ENCODE measurements around the gene MAN1A2. TPM values are rescaled to one million over a fixed set of nuclear protein-coding genes. Genes with fewer than 3 reads are reported as not detected.
"Not testable (repeated sequence)": the region's sequence is repeated elsewhere in the genome, so short reads cannot be mapped to it uniquely, and the experiment has no call there.

MAN1A2 gene
- total RNA-seq, 1 donor from 2014 or later, result 32.8 TPM

DNA sequence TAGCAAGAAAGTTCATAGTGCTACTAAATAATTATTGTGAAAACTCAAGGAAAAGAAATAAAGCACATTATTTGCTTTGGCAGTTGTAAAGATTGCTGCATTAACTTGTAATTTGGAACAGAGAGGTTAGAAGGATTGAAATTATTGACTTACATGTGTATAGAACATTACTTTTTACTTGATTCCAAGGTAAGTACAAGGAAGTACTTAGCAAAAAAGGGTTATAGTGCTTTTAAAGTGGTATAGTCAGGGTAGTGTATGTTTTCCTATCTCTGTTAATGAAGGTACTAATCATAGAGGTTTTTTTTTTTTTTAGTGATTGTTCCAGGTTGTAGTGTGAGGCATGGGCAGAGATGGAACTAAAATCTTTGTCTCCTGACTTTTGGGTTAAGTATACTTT is 29.4 kb downstream of the MAN1A2 start:
- ATAC-seq (no peak), DNase-seq (ENCODE audit: low spot score) (no peak)

DNA sequence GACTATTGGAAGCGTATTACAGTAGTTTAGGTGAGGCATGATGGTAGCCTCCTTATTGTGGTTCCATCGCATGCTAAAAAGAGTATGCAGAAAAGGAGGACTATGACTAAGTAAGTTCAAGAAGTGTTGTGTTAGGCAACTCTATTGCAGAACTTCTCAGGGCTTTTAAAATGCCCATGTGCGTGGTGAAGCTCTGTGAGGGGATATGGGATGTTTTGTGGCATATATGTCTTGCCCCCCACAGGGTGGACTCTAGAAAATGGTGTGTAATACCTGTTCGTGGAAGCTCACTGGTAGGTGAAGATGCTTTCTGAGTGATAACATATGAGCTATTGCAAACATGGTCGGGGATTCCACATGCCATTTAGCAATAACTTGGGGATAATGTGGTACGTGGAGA is 31.7 kb downstream of the MAN1A2 start:
- DNase-seq (ENCODE audit: low spot score) (no peak), ATAC-seq (no peak)

DNA sequence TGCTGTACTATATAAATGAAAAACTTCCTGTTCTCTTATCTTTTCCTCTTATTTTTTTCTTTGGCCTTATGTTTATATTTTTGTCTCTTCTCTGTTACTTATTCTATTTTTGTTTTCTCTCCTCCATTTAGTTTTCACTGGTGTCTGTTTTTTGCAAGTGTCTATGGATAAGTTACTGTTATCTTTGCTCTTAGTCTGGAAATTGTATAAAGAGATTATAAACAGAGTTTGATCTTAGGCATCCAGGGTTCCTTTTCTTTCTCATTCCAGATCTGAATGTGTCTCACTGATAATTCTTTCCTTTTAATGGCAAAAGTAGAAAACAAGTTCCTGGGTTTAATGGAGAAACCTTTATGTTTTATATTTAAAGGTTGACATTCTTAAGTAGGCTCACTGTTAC is 34.5 kb downstream of the MAN1A2 start:
- no peak for ATAC-seq
- DNase-seq (ENCODE audit: low spot score), result no peak

DNA sequence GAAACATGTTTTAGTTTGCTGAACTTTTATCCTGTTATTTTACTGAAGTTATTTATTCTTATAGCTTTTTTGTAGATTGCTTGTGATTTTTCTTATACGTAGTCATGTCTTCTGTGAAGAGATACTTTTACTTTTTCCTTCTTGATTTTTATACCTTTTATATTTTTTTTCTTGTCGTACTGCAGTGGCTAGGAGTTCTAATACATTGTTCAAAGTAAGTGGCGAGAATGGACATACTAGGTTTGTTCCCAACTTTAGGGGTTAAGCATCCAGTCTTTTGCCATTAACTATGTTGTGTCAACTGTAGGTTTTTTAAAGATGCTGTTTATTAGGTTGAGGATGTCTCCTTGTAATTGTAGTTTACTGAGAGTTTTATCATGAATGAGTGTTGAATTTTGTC is 36.3 kb downstream of the MAN1A2 start:
- ATAC-seq (no peak), DNase-seq (ENCODE audit: low spot score) (no peak)

DNA sequence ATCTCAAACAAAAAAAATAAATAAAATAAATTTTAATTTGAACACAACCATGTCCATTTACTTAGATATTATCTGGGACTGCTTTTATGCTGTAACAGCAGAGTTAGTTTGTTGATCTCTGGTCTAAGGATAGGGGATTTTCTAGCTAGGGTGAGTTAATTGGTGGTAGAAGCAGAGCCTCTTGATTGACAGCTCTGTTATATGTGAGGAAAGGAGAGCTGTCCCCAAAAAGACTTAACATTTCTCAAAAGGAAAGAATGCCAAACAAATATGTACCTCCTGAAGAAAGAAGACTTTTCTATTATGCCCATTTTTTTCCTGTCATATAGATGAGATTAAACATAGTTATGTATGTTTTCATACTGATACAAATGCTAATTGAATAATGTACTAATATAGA is 37.8 kb downstream of the MAN1A2 start:
- DNase-seq (ENCODE audit: low spot score) (no peak), ATAC-seq (no peak)

DNA sequence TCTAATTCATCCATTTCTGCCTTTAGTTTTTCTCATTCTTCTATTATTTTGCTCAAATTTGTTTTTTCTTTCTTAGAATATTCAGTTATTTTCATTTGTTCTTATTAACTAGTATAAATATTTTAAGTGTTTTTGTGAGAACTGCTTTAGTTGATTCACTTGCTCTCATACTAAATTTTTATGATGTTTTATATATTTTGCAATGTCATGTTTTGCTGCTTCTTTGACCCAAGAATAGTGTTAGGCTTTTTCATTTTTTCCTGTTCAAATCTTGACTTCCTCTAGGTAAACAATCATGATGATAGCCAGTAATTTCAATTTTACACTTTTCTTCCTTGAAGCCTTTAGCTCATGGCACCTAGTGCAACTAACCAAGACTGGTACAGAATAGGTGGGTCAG is 45.2 kb downstream of the MAN1A2 start:
- ATAC-seq, result no peak

DNA sequence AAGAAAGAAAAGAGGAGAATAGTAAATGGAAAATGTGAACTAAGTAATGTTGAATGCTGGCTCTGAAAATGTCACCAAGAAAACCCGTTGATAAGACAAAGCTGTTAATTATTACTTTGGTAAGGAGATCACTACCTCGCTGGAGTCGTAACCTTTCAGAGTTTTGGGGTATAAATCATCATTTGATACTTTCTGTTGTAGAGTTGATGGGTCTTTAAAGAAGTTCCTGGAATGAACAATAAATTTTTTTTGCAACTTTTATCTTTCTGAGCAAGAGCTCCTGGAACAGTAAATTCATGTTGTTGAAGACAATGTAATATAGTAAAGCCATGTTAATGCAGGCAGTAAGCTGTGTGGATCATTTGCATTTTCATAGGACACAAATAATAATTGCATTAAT is 46.2 kb downstream of the MAN1A2 start:
- ATAC-seq, result no peak
- DNase-seq (ENCODE audit: low spot score), result no peak

More for the DNA sequence above, 45.2 kb downstream of the MAN1A2 start:
- DNase-seq (ENCODE audit: low spot score), result no peak

DNA sequence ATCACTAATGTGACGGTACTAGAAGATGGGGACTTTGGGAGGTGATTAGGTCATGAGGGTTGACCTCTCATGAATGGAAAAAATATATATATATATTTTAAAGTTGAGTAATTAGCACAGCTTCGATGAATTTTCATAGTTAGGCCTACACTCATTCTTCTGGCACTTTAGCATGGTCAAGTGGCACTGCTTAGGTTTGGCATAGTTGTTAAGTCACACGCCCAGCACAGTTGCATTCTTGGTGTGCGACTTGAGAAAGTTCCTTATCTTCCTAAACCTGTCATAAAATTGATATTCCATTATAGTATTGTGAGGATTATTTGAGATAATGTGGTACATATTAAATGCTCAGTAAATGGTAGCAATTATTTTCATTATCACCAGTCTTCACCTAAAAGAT is 47.7 kb downstream of the MAN1A2 start:
- DNase-seq (ENCODE audit: low spot score) (no peak), ATAC-seq (no peak)

DNA sequence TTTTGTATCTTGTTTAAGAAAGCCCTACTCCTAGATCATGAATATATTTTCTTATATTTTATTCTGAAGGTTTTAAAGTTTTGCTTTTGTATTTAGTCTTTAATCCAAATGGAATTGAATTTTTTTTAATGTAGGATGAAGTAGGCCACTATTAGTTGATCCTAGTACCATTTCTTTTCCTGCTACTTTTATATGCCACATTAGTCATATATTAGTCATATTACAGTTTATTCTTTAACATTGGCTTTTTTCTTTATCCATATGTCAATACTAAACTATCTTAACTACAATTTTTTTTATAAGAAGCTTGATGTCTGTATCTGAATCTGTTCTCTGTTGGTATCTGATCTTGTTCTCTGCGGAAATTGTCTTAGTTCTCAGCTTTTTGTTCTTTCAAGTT is 48.8 kb downstream of the MAN1A2 start:
- ATAC-seq (no peak), DNase-seq (ENCODE audit: low spot score) (no peak)

DNA sequence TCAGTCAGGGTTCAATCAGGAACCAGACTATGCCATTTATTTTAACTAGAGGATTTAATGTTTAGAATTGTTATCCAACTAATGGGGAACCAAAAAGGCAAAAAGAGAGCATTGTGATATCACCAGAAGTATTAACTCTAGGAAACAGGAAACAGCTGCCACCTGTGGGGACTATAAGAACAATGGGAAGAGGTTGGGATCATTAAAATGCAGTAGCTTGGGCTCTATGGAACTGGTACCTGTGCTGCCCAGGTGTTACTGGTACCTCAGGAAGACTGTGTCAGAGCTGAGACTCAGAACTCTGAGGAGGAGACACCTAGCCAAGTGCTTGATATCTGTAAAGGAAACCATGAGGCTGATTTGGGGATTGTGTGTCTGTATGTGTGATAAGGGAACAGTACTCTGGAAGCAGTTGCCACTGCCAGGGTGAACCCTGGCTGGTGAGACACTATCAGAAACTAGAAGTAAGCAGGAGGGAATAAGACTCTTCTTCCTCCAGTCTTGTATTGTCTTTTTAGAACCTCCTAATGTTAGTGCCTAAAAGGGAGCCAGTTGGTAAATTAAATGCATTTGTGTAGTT is 49.4 kb downstream of the MAN1A2 start:
- DNase-seq (ENCODE audit: low spot score) (no peak), ATAC-seq (no peak)

DNA sequence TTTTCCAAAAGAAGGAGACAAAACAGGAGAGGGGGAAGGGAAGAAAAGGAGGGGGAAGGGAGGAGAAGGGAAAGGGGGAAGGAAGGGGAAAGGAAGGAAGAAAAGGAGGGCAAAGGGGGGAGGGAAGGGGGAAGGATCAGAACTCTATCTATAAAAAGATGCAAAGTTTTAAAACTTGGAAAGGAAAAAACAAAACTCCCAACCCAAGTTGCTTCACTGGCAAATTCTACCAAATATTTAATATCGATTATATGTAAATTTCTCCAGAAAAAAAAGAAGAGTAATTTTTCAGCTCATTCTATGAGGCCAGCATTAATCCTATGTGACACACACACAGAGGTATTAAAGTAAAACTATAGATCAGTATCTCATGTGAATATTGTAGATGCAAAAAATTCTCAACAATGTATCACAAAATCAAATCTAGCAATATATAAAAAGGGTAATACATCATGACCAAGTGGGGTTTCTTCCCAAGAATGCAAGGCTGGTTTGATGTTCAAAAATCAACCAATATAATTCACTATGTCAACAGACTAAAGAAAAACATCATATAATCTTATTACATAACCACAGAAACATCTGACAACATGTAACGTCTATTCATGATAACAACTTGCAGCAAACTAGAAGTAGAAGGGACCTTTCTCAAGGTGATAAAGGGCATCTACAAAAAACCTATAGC is 57.9 kb downstream of the MAN1A2 start:
- no peak for ATAC-seq
- no peak for DNase-seq (ENCODE audit: low spot score)

DNA sequence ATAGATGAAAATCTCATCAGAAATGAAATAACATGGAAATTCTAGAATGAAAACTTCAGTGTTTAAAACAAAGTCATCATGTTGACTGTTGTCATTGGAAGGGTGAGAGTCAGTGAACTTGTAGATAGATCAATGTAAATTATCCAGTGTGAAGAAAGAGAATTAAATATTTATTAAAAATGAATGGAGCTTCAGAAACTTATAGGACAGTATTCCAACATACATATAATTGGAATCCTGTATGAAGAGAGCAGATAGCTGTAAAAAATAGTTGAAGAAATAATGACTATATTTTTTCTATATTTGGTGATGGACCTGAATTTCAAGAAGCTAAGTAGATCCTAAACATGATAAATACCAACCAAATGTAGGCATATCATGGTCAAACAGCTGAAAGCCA is 60.0 kb downstream of the MAN1A2 start:
- ATAC-seq, result no peak
- no peak for DNase-seq (ENCODE audit: low spot score)

DNA sequence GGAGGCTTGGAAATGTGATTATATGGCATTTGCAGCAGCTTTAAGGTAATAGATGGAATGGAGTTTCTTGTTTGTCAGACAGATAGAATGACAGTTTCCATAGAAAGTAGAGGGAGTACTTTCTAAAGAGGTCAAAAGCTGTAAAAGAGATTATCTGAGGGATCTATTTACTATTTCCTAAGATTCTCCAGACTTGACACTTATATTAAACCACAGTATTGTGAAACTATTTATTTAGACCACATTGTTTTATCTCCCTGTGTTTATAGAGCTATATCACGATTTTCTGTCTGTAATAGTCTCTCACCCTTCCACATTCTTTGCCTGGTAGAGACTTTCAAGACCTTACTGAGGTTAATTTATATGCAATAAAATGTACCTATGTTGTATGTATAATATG is 66.7 kb downstream of the MAN1A2 start:
- ATAC-seq (peak; percentile 16), DNase-seq (ENCODE audit: low spot score) (no peak)

DNA sequence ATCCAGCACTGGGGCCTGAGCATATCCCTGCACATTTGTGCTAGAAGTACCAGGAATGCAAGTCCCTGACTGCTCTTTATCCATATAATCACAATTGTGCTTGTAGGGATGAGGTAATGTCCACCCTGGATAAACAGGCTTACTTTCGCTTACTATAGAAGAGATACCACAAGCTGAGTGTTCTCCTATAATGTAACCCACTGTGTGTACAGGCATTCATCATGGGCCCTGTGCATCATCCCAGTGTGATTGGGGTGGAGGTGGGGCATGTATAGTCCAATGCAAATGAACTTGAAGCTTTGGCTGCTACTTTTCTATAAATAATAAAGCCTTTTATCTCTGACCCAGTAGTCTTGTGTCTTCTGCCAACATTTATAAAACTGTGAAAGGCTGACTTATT is 69.3 kb downstream of the MAN1A2 start:
- ATAC-seq (no peak), DNase-seq (ENCODE audit: low spot score) (no peak)

DNA sequence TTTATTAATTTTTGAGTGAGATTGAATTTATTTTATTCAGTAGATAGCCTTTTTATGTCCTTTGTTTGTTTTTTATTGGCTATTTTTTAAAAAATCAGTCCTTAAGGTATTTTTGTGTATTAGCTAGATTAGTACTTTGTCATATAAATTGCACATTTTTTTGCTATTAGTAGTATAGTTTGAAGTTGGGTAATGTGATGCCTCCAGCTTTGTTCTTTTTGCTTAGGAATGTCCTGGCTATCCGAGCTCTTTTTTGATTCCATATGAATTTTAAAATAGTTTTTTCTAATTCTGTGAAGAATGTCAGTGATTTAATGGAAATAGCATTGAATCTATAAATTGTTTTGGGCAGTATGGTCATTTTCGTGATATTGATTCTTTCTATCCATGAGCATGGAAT is 80.4 kb downstream of the MAN1A2 start:
- no peak for DNase-seq (ENCODE audit: low spot score)
- no peak for ATAC-seq

DNA sequence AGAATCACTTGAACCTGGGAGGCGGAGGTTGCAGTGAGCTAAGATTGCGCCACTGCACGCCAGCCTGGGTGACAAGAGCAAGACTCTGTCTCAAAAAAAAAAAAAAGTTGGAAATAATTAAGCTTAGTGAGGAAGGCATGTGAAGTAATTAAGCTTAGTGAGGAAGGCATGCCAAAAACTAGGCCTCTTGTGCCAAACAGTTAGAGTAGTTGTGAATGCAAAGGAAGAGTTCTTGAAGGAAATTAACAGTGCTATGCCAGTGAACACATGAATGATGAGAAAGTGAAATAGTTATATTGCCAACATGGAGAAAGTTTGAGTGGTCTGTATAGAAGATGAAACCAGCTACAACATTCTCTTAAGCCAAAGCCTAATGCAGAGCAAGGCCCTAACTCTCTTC is 85.0 kb downstream of the MAN1A2 start:
- no peak for DNase-seq (ENCODE audit: low spot score)
- ATAC-seq, result no peak

DNA sequence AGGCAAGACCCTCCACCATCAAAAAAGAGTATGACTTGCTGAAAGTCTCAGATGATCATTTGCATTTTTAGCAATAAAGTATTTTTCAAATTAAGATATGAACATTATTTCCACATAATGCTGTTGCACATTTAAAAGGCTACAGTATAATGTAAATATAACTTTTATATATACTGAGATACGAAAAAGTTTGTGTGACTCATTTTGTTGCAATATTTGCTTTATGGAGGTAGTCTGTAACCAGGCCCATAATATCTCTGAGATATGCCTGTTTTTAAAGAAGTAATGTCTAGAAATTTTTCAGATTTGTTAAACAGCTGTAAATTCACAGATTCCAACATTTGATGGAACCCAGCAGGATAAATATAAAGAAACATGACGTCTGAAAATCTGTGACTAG is 86.7 kb downstream of the MAN1A2 start:
- no peak for ATAC-seq
- no peak for DNase-seq (ENCODE audit: low spot score)

DNA sequence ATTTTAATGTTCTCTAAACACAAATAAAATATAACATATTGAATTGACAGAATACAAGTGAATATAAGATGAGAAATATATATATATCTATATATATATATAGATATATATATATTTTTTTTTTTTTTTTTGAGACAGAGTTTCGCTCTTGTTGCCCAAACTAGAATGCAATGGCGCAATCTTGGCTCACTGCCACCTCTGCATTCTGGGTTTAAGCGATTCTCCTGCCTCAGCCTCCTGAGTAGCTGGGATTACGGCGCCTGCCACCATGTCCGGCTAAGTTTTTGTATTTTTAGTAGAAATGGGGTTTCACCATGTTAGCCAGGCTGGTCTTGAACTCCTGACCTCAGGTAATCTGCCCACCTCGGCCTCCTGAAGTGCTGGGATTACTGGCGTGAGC is 91.2 kb downstream of the MAN1A2 start:
- not testable (repeated sequence) for ATAC-seq; DNase-seq (ENCODE audit: low spot score)

DNA sequence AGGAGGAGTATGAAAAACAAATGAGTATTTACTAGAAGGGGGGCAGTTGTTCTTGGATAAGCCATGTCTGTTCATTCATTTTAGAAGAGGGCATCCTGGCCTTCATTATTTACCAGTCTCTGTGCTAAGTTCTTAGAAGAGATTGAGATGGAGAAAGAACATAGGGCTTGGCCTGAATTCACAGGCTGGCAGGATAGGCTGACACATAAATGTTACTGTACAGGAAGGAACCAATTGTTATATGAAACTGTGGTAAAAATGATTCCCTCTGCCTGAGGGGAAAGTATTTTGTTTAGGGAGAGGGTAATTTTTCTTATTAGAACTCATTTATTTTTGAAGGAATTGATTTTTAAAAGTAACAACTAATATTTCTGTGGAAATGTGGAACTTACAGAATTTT is 99.5 kb downstream of the MAN1A2 start:
- no peak for ATAC-seq
- DNase-seq (ENCODE audit: low spot score), result no peak

DNA sequence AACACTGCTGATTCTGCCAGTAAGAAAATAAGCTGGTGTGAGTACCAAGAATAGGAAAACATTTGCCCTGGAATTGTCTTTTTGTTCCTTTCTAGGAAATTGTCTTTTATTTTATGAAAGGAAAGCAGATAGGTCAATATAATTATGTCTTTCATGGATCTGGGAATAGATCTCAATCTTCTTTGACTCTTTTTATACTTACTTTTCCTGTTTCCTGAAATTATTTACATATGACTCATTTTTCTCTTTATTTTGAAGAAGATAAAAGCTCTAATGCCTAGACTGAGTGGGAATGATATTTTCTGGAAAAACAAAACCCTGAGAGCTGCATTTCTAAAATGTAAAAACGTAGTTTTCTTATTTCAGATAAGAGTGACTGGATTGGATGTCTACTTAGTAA is 100.1 kb downstream of the MAN1A2 start:
- DNase-seq (ENCODE audit: low spot score) (no peak), ATAC-seq (no peak)

DNA sequence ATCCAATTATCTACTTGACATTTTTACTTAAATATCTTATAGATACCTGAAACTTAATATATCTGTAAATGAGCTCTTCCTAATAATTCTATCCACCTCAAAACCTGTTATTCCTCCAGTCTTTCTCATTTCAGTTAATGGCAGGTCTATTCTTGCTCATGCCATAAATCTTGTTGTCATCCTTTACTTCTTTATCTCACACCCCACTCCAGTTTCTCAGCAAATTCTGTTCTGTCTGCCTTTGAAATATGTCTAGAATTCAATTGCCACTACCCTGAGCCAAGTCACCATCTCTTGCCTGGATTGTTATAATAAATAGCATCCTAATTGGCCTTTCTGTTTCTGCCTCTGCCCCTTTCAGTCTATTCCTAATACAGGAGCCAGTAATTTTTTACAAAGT is 105.8 kb downstream of the MAN1A2 start:
- ATAC-seq (no peak), DNase-seq (ENCODE audit: low spot score) (no peak)

DNA sequence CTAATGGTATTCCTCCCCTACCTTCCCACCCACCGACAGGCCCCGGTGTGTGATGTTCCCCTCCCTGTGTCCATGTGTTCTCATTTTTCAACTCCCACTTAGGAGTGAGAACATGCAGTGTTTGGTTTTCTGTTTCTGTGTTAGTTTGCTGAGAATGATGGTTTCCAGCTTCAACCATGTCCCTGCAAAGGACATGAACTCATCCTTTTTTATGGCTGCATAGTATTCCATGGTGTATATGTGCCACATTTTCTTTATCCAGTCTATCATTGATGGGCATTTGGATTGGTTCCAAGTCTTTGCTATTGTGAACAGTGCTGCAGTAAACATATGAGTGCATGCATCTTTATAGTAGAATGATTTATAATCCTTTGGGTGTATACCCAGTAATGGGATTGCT is 108.2 kb downstream of the MAN1A2 start:
- DNase-seq (ENCODE audit: low spot score); ATAC-seq: not testable (repeated sequence)

DNA sequence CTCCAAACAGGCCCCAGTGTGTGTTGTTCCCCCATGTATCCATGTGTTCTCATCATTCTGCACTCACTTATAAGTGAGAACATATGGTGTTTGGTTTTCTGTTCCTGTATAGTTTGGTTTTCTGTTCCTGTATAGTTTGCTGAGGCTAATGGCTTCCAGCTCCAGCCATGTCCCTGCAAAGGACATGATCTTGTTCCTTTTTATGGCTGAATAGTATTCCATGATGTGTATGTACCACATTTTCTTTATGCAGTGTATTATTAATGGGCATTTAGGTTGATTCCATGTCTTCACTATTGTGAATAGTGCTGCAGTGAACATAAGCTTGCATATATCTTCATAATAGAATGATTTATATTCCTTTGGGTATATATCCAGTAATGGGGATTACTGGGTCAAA is 111.8 kb downstream of the MAN1A2 start:
- no peak for DNase-seq (ENCODE audit: low spot score)
- ATAC-seq, result no peak
